GM12878 (cell line): ENCODE measurements around the gene LBHD1. TPM values are rescaled to one million over a fixed set of nuclear protein-coding genes. Genes with fewer than 3 reads are reported as not detected.

Experiments used
- BCL3 ChIP-seq: IDR thresholded peaks from 2 replicates; pipeline ENCODE4 v1.6.1; 2011; ENCODE audit warnings: borderline replicate concordance, low read depth, mild to moderate bottlenecking, moderate library complexity, low read length; ENCODE audit not compliant: insufficient read depth, poor library complexity, severe bottlenecking
- CREB1 ChIP-seq: IDR thresholded peaks from 2 replicates; pipeline ENCODE4 v1.6.1; 2012; ENCODE audit warnings: low read depth, mild to moderate bottlenecking, inconsistent platforms
- EED ChIP-seq: sonication (generic); IDR thresholded peaks from 2 replicates; pipeline ENCODE4 v1.6.1; 2016; ENCODE audit warnings: antibody characterized with exemption, low read depth
- FOXM1 ChIP-seq: IDR thresholded peaks from 2 replicates; pipeline ENCODE4 v1.6.1; 2012; ENCODE audit warnings: low read depth, mild to moderate bottlenecking, inconsistent platforms, low read length, moderate library complexity
- IKZF1 ChIP-seq: fragments of 450-650 bp; conservative IDR thresholded peaks from 2 replicates; pipeline ENCODE4 v1.6.1; 2017; ENCODE audit warnings: antibody characterized with exemption, mild to moderate bottlenecking
- MEF2B ChIP-seq: fragments of 450-650 bp; IDR thresholded peaks from 2 replicates; pipeline ENCODE4 v1.6.1; 2018; ENCODE audit warnings: mild to moderate bottlenecking, moderate library complexity; ENCODE audit not compliant: partially characterized antibody, poor library complexity, severe bottlenecking
- MTA2 ChIP-seq: fragments of 450-650 bp; IDR thresholded peaks from 2 replicates; pipeline ENCODE4 v1.6.1; 2016; ENCODE audit warnings: low read depth, mild to moderate bottlenecking, moderate library complexity
- NR2C1 ChIP-seq: fragments of 450-650 bp; IDR thresholded peaks from 2 replicates; pipeline ENCODE4 v1.6.1; 2017; ENCODE audit warnings: antibody characterized with exemption, mild to moderate bottlenecking, moderate library complexity
- PKNOX1 ChIP-seq: fragments of 450-650 bp; IDR thresholded peaks from 2 replicates; pipeline ENCODE4 v1.6.1; 2016; ENCODE audit warnings: mild to moderate bottlenecking
- TCF3 ChIP-seq: IDR thresholded peaks from 2 replicates; pipeline ENCODE4 v1.6.1; 2012; ENCODE audit warnings: low read depth, mild to moderate bottlenecking, low read length, borderline replicate concordance; ENCODE audit not compliant: insufficient read depth
- USF1 ChIP-seq: IDR thresholded peaks from 2 replicates; pipeline ENCODE4 v1.6.1; 2011; ENCODE audit warnings: borderline replicate concordance, low read depth, mild to moderate bottlenecking, moderate library complexity, mixed read lengths, low read length; ENCODE audit not compliant: insufficient read depth; ENCODE audit errors: extremely low read length
- ZBTB40 ChIP-seq: fragments of 450-650 bp; IDR thresholded peaks from 2 replicates; pipeline ENCODE4 v1.6.1; 2016; ENCODE audit warnings: mild to moderate bottlenecking, moderate library complexity, borderline replicate concordance
- polyA plus RNA-seq, 11 experiments: library from polyadenylated mRNA; depleted of rRNA in 4 of 11; unstranded in 6 of 11; stranded (reverse) in 5 of 11; fragments of >200 nt; fragmentation: Nextera tagmentation in 4 of 11; fragmentation: Illumina TruSeq in 1 of 11; extraction: Ambion mirVana in 4 of 11; extraction: Trizol in 1 of 11; gene quantifications; 1 replicate in 1 of 11; 2 replicates in 10 of 11; pipeline versions ENCODE4 v1.2.1 to v1.2.3, GENCODE V29; 2011 to 2016; ENCODE audit warnings: inconsistent platforms in 2 of 11, missing spikeins in 2 of 11, low read depth in 1 of 11
- total RNA-seq, 4 experiments: library from RNA; depleted of rRNA in 3 of 4; stranded (reverse); fragments of >200 nt in 3 of 4; fragmentation: Illumina TruSeq in 1 of 4; extraction: Trizol in 1 of 4; gene quantifications; 2 replicates each; pipeline versions ENCODE4 v1.2.1 to v1.2.3, GENCODE V29; 2013 to 2021

LBHD1 gene
- total and polyA plus RNA-seq, 10 of the 15 experiments (the other 5 are each of a cell fraction or from before 2014, with no cell fraction given), result 0.79 to 12.0 (median 7.6) TPM

DNA sequence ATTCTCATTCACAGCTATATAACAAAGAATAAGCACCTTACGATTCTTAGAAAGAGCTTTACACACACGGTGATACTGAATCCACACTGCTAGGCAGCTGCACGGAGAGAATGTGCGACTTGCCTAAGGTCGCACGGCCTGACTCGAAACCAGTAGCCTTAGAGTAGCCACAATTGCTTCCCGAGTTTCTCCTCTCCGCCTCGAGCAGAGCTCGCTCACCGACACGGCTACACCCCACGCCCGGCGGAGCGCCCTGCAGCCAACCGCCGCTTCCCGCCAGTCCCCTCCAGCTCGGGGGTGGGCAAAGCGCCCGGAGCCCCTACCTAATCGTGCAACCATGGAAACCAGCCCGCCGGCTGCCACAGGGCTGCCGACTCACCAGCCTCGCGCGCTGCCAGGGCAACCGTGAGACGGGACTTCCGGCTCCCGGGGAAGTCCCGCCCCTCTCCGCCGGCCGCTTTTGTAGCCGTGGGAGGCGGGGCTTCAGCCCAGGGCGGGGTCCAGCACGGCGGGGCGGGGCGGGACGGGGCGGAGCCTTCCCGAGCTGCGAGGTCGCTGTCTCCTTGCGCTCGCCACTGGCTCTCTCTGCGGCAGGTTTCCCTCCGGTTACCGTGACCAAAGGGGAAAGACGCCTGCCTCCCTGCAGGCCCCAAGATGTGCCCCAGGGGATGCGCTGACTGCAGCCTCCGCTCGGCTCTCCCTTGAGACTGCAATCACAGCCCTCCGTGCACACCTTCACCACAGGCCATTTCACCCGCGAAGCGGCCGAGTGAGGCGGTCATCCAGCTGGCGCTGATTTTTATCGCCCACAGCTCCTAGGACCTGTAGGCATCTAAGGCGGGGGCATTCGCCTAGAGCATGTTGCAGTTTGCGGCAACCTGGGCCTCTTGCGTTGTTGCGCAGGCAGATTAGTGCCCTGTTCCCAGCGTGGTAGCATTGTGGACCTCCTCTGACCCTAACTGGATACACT lies 34.1 kb upstream of the LBHD1 start (continued):
- TF ChIP-seq ZBTB40 (peak; percentile 72; the same call in 1 of the 2 replicates), CREB1 (0 out of 2 replicates have a peak, but pooled peaks have one; percentile 38), IKZF1 (peak; percentile 28; the same call in 1 of the 2 replicates), PKNOX1 (peak; percentile 44; the same call in 1 of the 2 replicates), MEF2B (peak; percentile 77), FOXM1 (no peak), MTA2 (no peak), EED (0 out of 2 replicates have a peak, but pooled peaks have one; percentile 4), USF1 (no peak), BCL3 (peak; percentile 58), TCF3 (0 out of 2 replicates have a peak, but pooled peaks have one; percentile 20), NR2C1 (no peak)
